Measurements from ENCODE around the gene SLC12A1. TPM values are rescaled to one million over a fixed set of nuclear protein-coding genes. Genes with fewer than 3 reads are reported as not detected.

The SLC12A1 gene
- total RNA-seq, 2 donors from 2014 or later: not detected

- Histone ChIP-seq H3K4me3 (ENCODE audit: low read length) (no peak overlapping the region), H3K27ac (ENCODE audit: low read depth, low read length) (no peak overlapping the region), H3K9ac (ENCODE audit: extremely low read depth, low read length, poor library complexity, severe bottlenecking) (no peak overlapping the region), H3K36me3 (ENCODE audit: control insufficient read depth, insufficient read depth, low read length) (no peaks in the 10 kb centered on the region), H3K27me3 (ENCODE audit: control insufficient read depth, insufficient read depth, low read length, poor library complexity, severe bottlenecking) (no peaks in the 10 kb centered on the region), H3K9me3 (ENCODE audit: control insufficient read depth, low read length) (no peaks in the 10 kb centered on the region), H3K4me1 (ENCODE audit: control insufficient read depth, insufficient read depth, low read length) (peaks cover 7% of the 10 kb centered on the region)
- peaks cover 20% of the 10 kb centered on the region for H3K4me1 Mint-ChIP-seq
- DNase-seq: no peak
- peaks cover under 1% of the 10 kb centered on the region for H3K9me3 Mint-ChIP-seq
- TF ChIP-seq CTCF (conservative IDR thresholded peaks at IDR 0.05): no peak
- H3K27me3 Mint-ChIP-seq (ENCODE audit: insufficient read depth): no peaks in the 10 kb centered on the region
- no peaks in the 10 kb centered on the region for H3K36me3 Mint-ChIP-seq (ENCODE audit: low read depth)
- H3K27ac Mint-ChIP-seq: no peak overlapping the region
- H3K4me3 Mint-ChIP-seq: no peak overlapping the region
- 88 to 90% methylated on average over 7 to 8 of the region's 8 CpGs for WGBS, 2 experiments (ENCODE audit: insufficient coverage in 1 of 2, insufficient read length in 1 of 2)
Measured at GRCh38 chr15:48307586-48307985, 101.5 kb downstream of the SLC12A1 start.

- no peak overlapping the region for H3K4me3 ChIP-seq (ENCODE audit: low read length)
- Mint-ChIP-seq H3K27ac (no peak overlapping the region), H3K27me3 (ENCODE audit: insufficient read depth) (no peaks in the 10 kb centered on the region), H3K9me3 (no peaks in the 10 kb centered on the region), H3K36me3 (ENCODE audit: low read depth) (no peaks in the 10 kb centered on the region), H3K4me3 (no peak overlapping the region), H3K4me1 (peaks cover 4% of the 10 kb centered on the region)
- DNase-seq: no peak
- no peaks in the 10 kb centered on the region for H3K36me3 ChIP-seq (ENCODE audit: control insufficient read depth, insufficient read depth, low read length)
- H3K9ac ChIP-seq (ENCODE audit: extremely low read depth, low read length, poor library complexity, severe bottlenecking): no peak overlapping the region
- H3K27me3 ChIP-seq (ENCODE audit: control insufficient read depth, insufficient read depth, low read length, poor library complexity, severe bottlenecking): no peaks in the 10 kb centered on the region
- no peaks in the 10 kb centered on the region for H3K9me3 ChIP-seq (ENCODE audit: control insufficient read depth, low read length)
- no peak for TF ChIP-seq CTCF (conservative IDR thresholded peaks at IDR 0.05)
- WGBS, 2 experiments (ENCODE audit: insufficient coverage in 1 of 2, insufficient read length in 1 of 2): 89% methylated on average over 2 of the region's 2 CpGs; no CpG with 5 or more reads in 1 of the 2 experiments
- H3K4me1 ChIP-seq (ENCODE audit: control insufficient read depth, insufficient read depth, low read length): no peaks in the 10 kb centered on the region
- no peak overlapping the region for H3K27ac ChIP-seq (ENCODE audit: low read depth, low read length)
Measured at GRCh38 chr15:48309740-48310139, 103.6 kb downstream of the SLC12A1 start.

GRCh38 chr15:48313216-48313615 lies 107.1 kb downstream of the SLC12A1 start:
- Histone ChIP-seq H3K4me1 (ENCODE audit: control insufficient read depth, insufficient read depth, low read length) (no peaks in the 10 kb centered on the region), H3K27me3 (ENCODE audit: control insufficient read depth, insufficient read depth, low read length, poor library complexity, severe bottlenecking) (no peaks in the 10 kb centered on the region), H3K9ac (ENCODE audit: extremely low read depth, low read length, poor library complexity, severe bottlenecking) (no peak overlapping the region), H3K27ac (ENCODE audit: low read depth, low read length) (no peak overlapping the region), H3K4me3 (ENCODE audit: low read length) (no peak overlapping the region), H3K36me3 (ENCODE audit: control insufficient read depth, insufficient read depth, low read length) (no peaks in the 10 kb centered on the region), H3K9me3 (ENCODE audit: control insufficient read depth, low read length) (no peaks in the 10 kb centered on the region)
- DNase-seq: no peak
- Mint-ChIP-seq H3K27me3 (ENCODE audit: insufficient read depth) (peaks cover 10% of the 10 kb centered on the region), H3K36me3 (ENCODE audit: low read depth) (no peaks in the 10 kb centered on the region), H3K4me1 (peaks cover 2% of the 10 kb centered on the region), H3K9me3 (peaks cover 11% of the 10 kb centered on the region), H3K4me3 (no peak overlapping the region), H3K27ac (no peak overlapping the region)
- 94 to 100% methylated on average over 1 to 2 of the region's 2 CpGs for WGBS, 2 experiments (ENCODE audit: insufficient coverage in 1 of 2, insufficient read length in 1 of 2)
- no peak for TF ChIP-seq CTCF (conservative IDR thresholded peaks at IDR 0.05)

Data from endodermal cell (in vitro differentiated cells).